ENCODE results near the gene CAST. TPM values are rescaled to one million over a fixed set of nuclear protein-coding genes. Genes with fewer than 3 reads are reported as not detected.
A peak's percentile ranks its signal among the peaks of the same experiment; 100 is the strongest.

The CAST gene
- total RNA-seq, 1 donor from 2014 or later: 287 TPM

GRCh38 chr5:96652769-96653454, 9.3 kb upstream of the CAST start:
- no peaks in the 10 kb centered on the region for H4K20me1 ChIP-seq (ENCODE audit: insufficient read depth, low read length)
- Mint-ChIP-seq H3K36me3 (ENCODE audit: low read depth, unreplicated experiment) (no peaks in the 10 kb centered on the region), H3K27ac (ENCODE audit: unreplicated experiment) (peak overlapping the region; percentile 30), H3K27me3 (ENCODE audit: low read depth, unreplicated experiment) (peaks cover 3% of the 10 kb centered on the region), H3K4me3 (ENCODE audit: unreplicated experiment) (no peak overlapping the region), H3K9me3 (ENCODE audit: unreplicated experiment) (peaks cover 2% of the 10 kb centered on the region), H3K4me1 (ENCODE audit: low read depth, unreplicated experiment) (peaks cover 50% of the 10 kb centered on the region)
- H3K27me3 ChIP-seq (ENCODE audit: insufficient read depth, low read length): no peaks in the 10 kb centered on the region
- TF ChIP-seq CTCF (IDR thresholded peaks at IDR 0.05; ENCODE audit: insufficient read depth, low read depth, low read length) (no peak), EZH2 (IDR thresholded peaks at IDR 0.05; ENCODE audit: insufficient read depth, low read length) (no peak)
- H3K27ac ChIP-seq (ENCODE audit: low read depth, low read length): no peak overlapping the region
- DNase-seq (ENCODE audit: low read depth) (peak; percentile 52), FAIRE-seq (no peak)
- no peak overlapping the region for H2AFZ ChIP-seq (ENCODE audit: low read depth, low read length)
- no peak overlapping the region for H3K9ac ChIP-seq (ENCODE audit: low read length)
- no peaks in the 10 kb centered on the region for H3K79me2 ChIP-seq (ENCODE audit: insufficient read depth, low read length)
- H3K4me3 ChIP-seq (ENCODE audit: insufficient read depth, low read depth, low read length): no peak overlapping the region
- peaks cover 34% of the 10 kb centered on the region for H3K4me1 ChIP-seq (ENCODE audit: insufficient read depth, low read length)
- H3K9me3 ChIP-seq (ENCODE audit: insufficient read depth, low read depth, low read length): no peaks in the 10 kb centered on the region
- H3K4me2 ChIP-seq (ENCODE audit: low read length): peak overlapping the region; percentile 16
- no peaks in the 10 kb centered on the region for H3K36me3 ChIP-seq (ENCODE audit: insufficient read depth, low read length)

- H3K4me3 ChIP-seq (ENCODE audit: insufficient read depth, low read depth, low read length): no peak overlapping the region
- no peaks in the 10 kb centered on the region for H3K36me3 ChIP-seq (ENCODE audit: insufficient read depth, low read length)
- H3K9ac ChIP-seq (ENCODE audit: low read length): no peak overlapping the region
- no peak overlapping the region for H3K4me2 ChIP-seq (ENCODE audit: low read length)
- FAIRE-seq (no peak), DNase-seq (ENCODE audit: low read depth) (no peak)
- Mint-ChIP-seq H3K36me3 (ENCODE audit: low read depth, unreplicated experiment) (no peaks in the 10 kb centered on the region), H3K27me3 (ENCODE audit: low read depth, unreplicated experiment) (peaks cover 3% of the 10 kb centered on the region), H3K27ac (ENCODE audit: unreplicated experiment) (no peak overlapping the region), H3K4me1 (ENCODE audit: low read depth, unreplicated experiment) (peaks cover 48% of the 10 kb centered on the region), H3K9me3 (ENCODE audit: unreplicated experiment) (peaks cover 2% of the 10 kb centered on the region), H3K4me3 (ENCODE audit: unreplicated experiment) (no peak overlapping the region)
- no peaks in the 10 kb centered on the region for H4K20me1 ChIP-seq (ENCODE audit: insufficient read depth, low read length)
- no peaks in the 10 kb centered on the region for H3K27me3 ChIP-seq (ENCODE audit: insufficient read depth, low read length)
- H3K9me3 ChIP-seq (ENCODE audit: insufficient read depth, low read depth, low read length): no peaks in the 10 kb centered on the region
- no peak overlapping the region for H3K27ac ChIP-seq (ENCODE audit: low read depth, low read length)
- no peak overlapping the region for H2AFZ ChIP-seq (ENCODE audit: low read depth, low read length)
- TF ChIP-seq EZH2 (IDR thresholded peaks at IDR 0.05; ENCODE audit: insufficient read depth, low read length) (no peak), CTCF (IDR thresholded peaks at IDR 0.05; ENCODE audit: insufficient read depth, low read depth, low read length) (no peak)
- no peaks in the 10 kb centered on the region for H3K79me2 ChIP-seq (ENCODE audit: insufficient read depth, low read length)
- H3K4me1 ChIP-seq (ENCODE audit: insufficient read depth, low read length): peaks cover 37% of the 10 kb centered on the region
Observed at GRCh38 chr5:96654209-96654608, 8.0 kb upstream of the CAST start.

GRCh38 chr5:96655085-96655484, 7.1 kb upstream of the CAST start:
- no peaks in the 10 kb centered on the region for H3K79me2 ChIP-seq (ENCODE audit: insufficient read depth, low read length)
- Mint-ChIP-seq H3K36me3 (ENCODE audit: low read depth, unreplicated experiment) (no peaks in the 10 kb centered on the region), H3K4me1 (ENCODE audit: low read depth, unreplicated experiment) (peaks cover 44% of the 10 kb centered on the region), H3K27me3 (ENCODE audit: low read depth, unreplicated experiment) (peaks cover 3% of the 10 kb centered on the region), H3K9me3 (ENCODE audit: unreplicated experiment) (peaks cover 2% of the 10 kb centered on the region), H3K27ac (ENCODE audit: unreplicated experiment) (no peak overlapping the region), H3K4me3 (ENCODE audit: unreplicated experiment) (no peak overlapping the region)
- H3K27ac ChIP-seq (ENCODE audit: low read depth, low read length): no peak overlapping the region
- FAIRE-seq (peak; percentile 9), DNase-seq (ENCODE audit: low read depth) (no peak)
- H3K4me2 ChIP-seq (ENCODE audit: low read length): peak overlapping the region; percentile 6
- no peaks in the 10 kb centered on the region for H3K27me3 ChIP-seq (ENCODE audit: insufficient read depth, low read length)
- H3K36me3 ChIP-seq (ENCODE audit: insufficient read depth, low read length): no peaks in the 10 kb centered on the region
- no peak overlapping the region for H3K9ac ChIP-seq (ENCODE audit: low read length)
- peaks cover 37% of the 10 kb centered on the region for H3K4me1 ChIP-seq (ENCODE audit: insufficient read depth, low read length)
- H2AFZ ChIP-seq (ENCODE audit: low read depth, low read length): no peak overlapping the region
- H4K20me1 ChIP-seq (ENCODE audit: insufficient read depth, low read length): no peaks in the 10 kb centered on the region
- TF ChIP-seq CTCF (IDR thresholded peaks at IDR 0.05; ENCODE audit: insufficient read depth, low read depth, low read length) (no peak), EZH2 (IDR thresholded peaks at IDR 0.05; ENCODE audit: insufficient read depth, low read length) (no peak)
- no peaks in the 10 kb centered on the region for H3K9me3 ChIP-seq (ENCODE audit: insufficient read depth, low read depth, low read length)
- no peak overlapping the region for H3K4me3 ChIP-seq (ENCODE audit: insufficient read depth, low read depth, low read length)

All from astrocyte (in vitro differentiated cells and primary cell).